Endometrial microvascular endothelial cells (primary cell): Measurements from ENCODE around the gene IFFO2. TPM values are rescaled to one million over a fixed set of nuclear protein-coding genes. Genes with fewer than 3 reads are reported as not detected.

Experiments used
- in situ Hi-C: cut with HindIII; loops from 2 replicates; pipeline ENCODE4 v1.10.0; 2017; ENCODE audit warnings: low sequenced_read_pairs, low pct_unique_long_range_greater_than_20kb; ENCODE audit errors: inconsistent ontology term
- total RNA-seq: library from RNA; depleted of rRNA; stranded (reverse); fragments of >200 nt; gene quantifications from one replicate; pipeline ENCODE4 v1.2.3, GENCODE V29; 2015; ENCODE audit errors: inconsistent ontology term

Gene IFFO2
- total RNA-seq, 1 donor from 2014 or later = 33.4 TPM

- in situ Hi-C loops = no loop called here
Measured at GRCh38 chr1:18884727-18885126, 71.7 kb downstream of the IFFO2 start.

GRCh38 chr1:18884419-18884717, 72.1 kb downstream of the IFFO2 start:
- in situ Hi-C loops = no loop called here

- in situ Hi-C loops = no loop called here
Measured at GRCh38 chr1:18883636-18884418, 72.6 kb downstream of the IFFO2 start.

GRCh38 chr1:18883079-18883478, 73.4 kb downstream of the IFFO2 start:
- in situ Hi-C loops = no loop called here

- in situ Hi-C loops = no loop called here
Measured at GRCh38 chr1:18882486-18882885, 74.0 kb downstream of the IFFO2 start.

- in situ Hi-C loops = no loop called here
Measured at GRCh38 chr1:18881642-18882431, 74.6 kb downstream of the IFFO2 start.

- in situ Hi-C loops = no loop called here
Measured at GRCh38 chr1:18881164-18881563, 75.3 kb downstream of the IFFO2 start.

GRCh38 chr1:18880585-18880984, 75.9 kb downstream of the IFFO2 start:
- in situ Hi-C loops = no loop called here

- in situ Hi-C loops = no loop called here
Measured at GRCh38 chr1:18879791-18880309, 76.6 kb downstream of the IFFO2 start.

- in situ Hi-C loops = no loop called here
Measured at GRCh38 chr1:18879215-18879790, 77.2 kb downstream of the IFFO2 start.

- in situ Hi-C loops = no loop called here
Measured at GRCh38 chr1:18878538-18879214, 77.8 kb downstream of the IFFO2 start.

- in situ Hi-C loops = no loop called here
Measured at GRCh38 chr1:18877282-18877681, 79.2 kb downstream of the IFFO2 start.

- in situ Hi-C loops = no loop called here
Measured at GRCh38 chr1:18876210-18876609, 80.3 kb downstream of the IFFO2 start.

GRCh38 chr1:18875796-18876128, 80.7 kb downstream of the IFFO2 start:
- in situ Hi-C loops = no loop called here

- in situ Hi-C loops = no loop called here
Measured at GRCh38 chr1:18875107-18875795, 81.2 kb downstream of the IFFO2 start.

GRCh38 chr1:18874600-18874999, 81.9 kb downstream of the IFFO2 start:
- in situ Hi-C loops = no loop called here

GRCh38 chr1:18874036-18874435, 82.4 kb downstream of the IFFO2 start:
- in situ Hi-C loops = no loop called here

- in situ Hi-C loops = no loop called here
Measured at GRCh38 chr1:18872071-18872611, 84.3 kb downstream of the IFFO2 start.
